GM18909 (cell line): Measurements from ENCODE around the gene CFAP43.

Experiments
- ATAC-seq: cut with Tn5 transposase; IDR thresholded peaks from one replicate; pipeline ENCODE4 v1.9.1; 2021; ENCODE audit warnings: mild to moderate bottlenecking; ENCODE audit not compliant: unreplicated experiment, poor library complexity

CFAP43 gene

GRCh38 chr10:104143829-104144228 lies 88.3 kb downstream of the CFAP43 start:
- no peak for ATAC-seq

GRCh38 chr10:104142081-104142480 lies 90.1 kb downstream of the CFAP43 start:
- no peak for ATAC-seq

GRCh38 chr10:104139221-104139620 lies 92.9 kb downstream of the CFAP43 start:
- ATAC-seq, result no peak

- ATAC-seq, result no peak
Measured at GRCh38 chr10:104138131-104138530, 94.0 kb downstream of the CFAP43 start.

- ATAC-seq, result no peak
Measured at GRCh38 chr10:104130041-104130440, 102.1 kb downstream of the CFAP43 start.

GRCh38 chr10:104128214-104128613 lies 104.0 kb downstream of the CFAP43 start:
- no peak for ATAC-seq

GRCh38 chr10:104127411-104127810 lies 104.8 kb downstream of the CFAP43 start:
- no peak for ATAC-seq

- ATAC-seq, result no peak
Measured at GRCh38 chr10:104123397-104123796, 108.8 kb downstream of the CFAP43 start.

GRCh38 chr10:104122225-104123107 lies 109.7 kb downstream of the CFAP43 start:
- ATAC-seq, result peak; percentile 1

- ATAC-seq, result peak; percentile 90
Measured at GRCh38 chr10:104121485-104122224, 110.5 kb downstream of the CFAP43 start, which contains the start of gene SFR1. Gene SFR1 (plus strand): TSS chr10:104122171. CDS start chr10:104122184, 13 bp downstream.

GRCh38 chr10:104120903-104121484 lies 111.2 kb downstream of the CFAP43 start:
- peak; percentile 36 for ATAC-seq

GRCh38 chr10:104120512-104120902 lies 111.7 kb downstream of the CFAP43 start:
- ATAC-seq, result no peak

GRCh38 chr10:104119996-104120395 lies 112.2 kb downstream of the CFAP43 start:
- no peak for ATAC-seq

- no peak for ATAC-seq
Measured at GRCh38 chr10:104117839-104118323, 114.3 kb downstream of the CFAP43 start.

- no peak for ATAC-seq
Measured at GRCh38 chr10:104113376-104113956, 118.7 kb downstream of the CFAP43 start.

- ATAC-seq, result peak; percentile 97
Measured at GRCh38 chr10:104109908-104110662, 122.1 kb downstream of the CFAP43 start.

- ATAC-seq, result no peak
Measured at GRCh38 chr10:104104926-104105325, 127.2 kb downstream of the CFAP43 start.

- ATAC-seq, result no peak
Measured at GRCh38 chr10:104104418-104104817, 127.7 kb downstream of the CFAP43 start.

GRCh38 chr10:104103956-104104355 lies 128.2 kb downstream of the CFAP43 start:
- no peak for ATAC-seq

- no peak for ATAC-seq
Measured at GRCh38 chr10:104101902-104102301, 130.3 kb downstream of the CFAP43 start.
